ENCODE data around the gene NARS2.

DNA sequence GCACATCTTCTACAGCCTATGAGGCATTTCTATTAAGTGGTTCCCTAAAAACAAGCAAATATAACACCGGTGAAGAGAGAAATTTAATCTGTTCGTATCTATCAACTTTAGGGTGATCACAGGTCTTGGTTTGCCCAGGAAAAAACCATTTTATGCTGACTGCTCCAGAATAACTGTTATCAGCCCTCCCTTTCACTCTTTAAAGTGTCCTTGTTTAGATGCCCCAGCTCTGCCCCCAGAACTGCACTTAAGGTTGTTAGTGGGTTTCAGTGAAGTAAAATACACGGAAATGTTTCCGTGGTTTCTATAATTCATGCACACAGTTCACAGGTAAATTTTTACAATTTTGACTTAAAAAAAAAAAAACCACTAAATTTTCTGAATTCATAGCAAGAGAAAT lies 70.0 kb downstream of the NARS2 start:
- TF ChIP-seq, protein P1, sequence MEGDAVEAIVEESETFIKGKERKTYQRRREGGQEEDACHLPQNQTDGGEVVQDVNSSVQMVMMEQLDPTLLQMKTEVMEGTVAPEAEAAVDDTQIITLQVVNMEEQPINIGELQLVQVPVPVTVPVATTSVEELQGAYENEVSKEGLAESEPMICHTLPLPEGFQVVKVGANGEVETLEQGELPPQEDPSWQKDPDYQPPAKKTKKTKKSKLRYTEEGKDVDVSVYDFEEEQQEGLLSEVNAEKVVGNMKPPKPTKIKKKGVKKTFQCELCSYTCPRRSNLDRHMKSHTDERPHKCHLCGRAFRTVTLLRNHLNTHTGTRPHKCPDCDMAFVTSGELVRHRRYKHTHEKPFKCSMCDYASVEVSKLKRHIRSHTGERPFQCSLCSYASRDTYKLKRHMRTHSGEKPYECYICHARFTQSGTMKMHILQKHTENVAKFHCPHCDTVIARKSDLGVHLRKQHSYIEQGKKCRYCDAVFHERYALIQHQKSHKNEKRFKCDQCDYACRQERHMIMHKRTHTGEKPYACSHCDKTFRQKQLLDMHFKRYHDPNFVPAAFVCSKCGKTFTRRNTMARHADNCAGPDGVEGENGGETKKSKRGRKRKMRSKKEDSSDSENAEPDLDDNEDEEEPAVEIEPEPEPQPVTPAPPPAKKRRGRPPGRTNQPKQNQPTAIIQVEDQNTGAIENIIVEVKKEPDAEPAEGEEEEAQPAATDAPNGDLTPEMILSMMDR (IDR thresholded peaks at IDR 0.05) = no peak
- TF ChIP-seq POLR2A (IDR thresholded peaks at IDR 0.05) = no peak
